Erythroblast (primary cell): Measurements from ENCODE around the gene SPOCK1.

Experiments
- GATA1 ChIP-seq: IDR thresholded peaks from 2 replicates; pipeline ENCODE4 v1.6.1; 2011; ENCODE audit warnings: low read depth, mild to moderate bottlenecking, control low read depth, low read length, moderate library complexity
- POLR2A ChIP-seq: IDR thresholded peaks from 2 replicates; pipeline ENCODE4 v1.6.1; 2011; ENCODE audit warnings: mild to moderate bottlenecking, low read length

DNA sequence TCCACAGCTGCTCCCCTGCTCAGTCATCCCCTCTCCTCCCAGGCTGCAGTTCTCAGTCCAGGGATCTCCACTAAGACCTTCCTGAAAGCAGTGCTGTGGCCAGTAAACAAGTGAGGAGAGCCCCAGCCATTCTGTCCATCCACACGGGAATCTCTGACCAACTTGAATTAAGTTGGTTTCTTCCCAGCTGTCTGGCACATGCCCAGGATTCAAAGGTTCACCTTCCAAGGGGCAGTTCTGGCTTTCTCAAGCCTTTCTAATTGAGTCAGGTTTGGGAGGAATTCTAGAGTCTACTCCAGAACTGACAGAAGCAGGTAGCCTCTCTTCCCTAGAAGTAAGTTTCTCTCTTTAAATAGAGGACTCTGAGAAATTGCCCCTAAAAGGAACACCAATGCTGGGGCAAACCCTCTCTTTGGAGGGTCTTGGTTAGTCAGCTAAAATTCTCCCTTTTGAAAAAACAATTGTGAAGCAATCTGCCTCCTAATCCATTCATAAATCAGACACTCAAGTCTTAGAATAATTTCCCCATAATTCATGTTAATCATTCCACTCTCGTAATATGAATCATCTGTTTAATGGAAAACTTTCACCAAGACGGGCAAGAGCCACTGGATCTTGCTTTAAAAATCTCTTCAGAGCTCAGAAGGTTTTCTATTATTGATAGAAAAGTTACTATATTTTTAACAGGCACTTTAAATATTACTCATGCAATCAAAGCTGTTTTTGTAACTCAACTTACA is 133.8 kb downstream of the SPOCK1 start:
- no peak for TF ChIP-seq POLR2A
- TF ChIP-seq GATA1 = no peak
